Chondrocyte (in vitro differentiated cells): ENCODE results near the gene PLEKHA6. TPM values are rescaled to one million over a fixed set of nuclear protein-coding genes. Genes with fewer than 3 reads are reported as not detected.
"Not testable (repeated sequence)": the region's sequence is repeated elsewhere in the genome, so short reads cannot be mapped to it uniquely, and the experiment has no call there.

ENCODE experiments used
- DNase-seq: peaks from one replicate; pipeline ENCODE4 v3.0.0; 2021; ENCODE audit warnings: mixed read lengths, low spot score
- H3K27ac Mint-ChIP-seq: one replicate; pipeline ENCODE4 v1.8.0; 2021; ENCODE audit warnings: mild to moderate bottlenecking, moderate library complexity, mixed read lengths; ENCODE audit not compliant: unreplicated experiment
- H3K27me3 Mint-ChIP-seq: 2 replicates; pipeline ENCODE4 v1.8.0; 2021; ENCODE audit warnings: low read depth, mixed read lengths
- H3K36me3 Mint-ChIP-seq: 2 replicates; pipeline ENCODE4 v1.8.0; 2021; ENCODE audit warnings: low read depth, mixed read lengths
- H3K4me1 Mint-ChIP-seq: 2 replicates; pipeline ENCODE4 v1.8.0; 2021; ENCODE audit warnings: low read depth, mild to moderate bottlenecking, mixed read lengths
- H3K4me3 Mint-ChIP-seq: one replicate; pipeline ENCODE4 v1.8.0; 2021; ENCODE audit warnings: mild to moderate bottlenecking, moderate library complexity, mixed read lengths; ENCODE audit not compliant: unreplicated experiment
- H3K9me3 Mint-ChIP-seq: 2 replicates; pipeline ENCODE4 v1.8.0; 2021; ENCODE audit warnings: low read depth, mixed read lengths
- CTCF ChIP-seq: fragments of 200-600 bp; sonication (generic); IDR thresholded peaks from 2 replicates; pipeline ENCODE4 v1.5.0; 2021; ENCODE audit warnings: antibody characterized with exemption, mild to moderate bottlenecking, moderate library complexity
- total RNA-seq: library from RNA; stranded (reverse); gene quantifications from 3 replicates; pipeline ENCODE4 v1.2.1, GENCODE V29; 2021

Gene PLEKHA6
- total RNA-seq, 1 donor from 2014 or later = 0.15 TPM

- H3K36me3 Mint-ChIP-seq = no peaks in the 10 kb centered on the region
- peaks cover 15% of the 10 kb centered on the region for H3K27me3 Mint-ChIP-seq
- TF ChIP-seq CTCF = no peak
- H3K4me1 Mint-ChIP-seq = no peaks in the 10 kb centered on the region
- DNase-seq = no peak
- no peak overlapping the region for H3K27ac Mint-ChIP-seq
- no peak overlapping the region for H3K4me3 Mint-ChIP-seq
- H3K9me3 Mint-ChIP-seq = no peaks in the 10 kb centered on the region
Observed at GRCh38 chr1:204242920-204243319, 116.8 kb downstream of the PLEKHA6 start.

- H3K4me1 Mint-ChIP-seq = no peaks in the 10 kb centered on the region
- no peak overlapping the region for H3K4me3 Mint-ChIP-seq
- no peak overlapping the region for H3K27ac Mint-ChIP-seq
- no peak for DNase-seq
- no peak for TF ChIP-seq CTCF
- peaks cover 11% of the 10 kb centered on the region for H3K27me3 Mint-ChIP-seq
- no peaks in the 10 kb centered on the region for H3K36me3 Mint-ChIP-seq
- no peaks in the 10 kb centered on the region for H3K9me3 Mint-ChIP-seq
Observed at GRCh38 chr1:204241914-204242313, 117.8 kb downstream of the PLEKHA6 start.

GRCh38 chr1:204241050-204241449 is 118.7 kb downstream of the PLEKHA6 start:
- H3K36me3 Mint-ChIP-seq = peaks cover 2% of the 10 kb centered on the region
- no peaks in the 10 kb centered on the region for H3K4me1 Mint-ChIP-seq
- H3K27me3 Mint-ChIP-seq = peaks cover 3% of the 10 kb centered on the region
- no peak overlapping the region for H3K4me3 Mint-ChIP-seq
- no peak for TF ChIP-seq CTCF
- peaks cover 5% of the 10 kb centered on the region for H3K9me3 Mint-ChIP-seq
- no peak for DNase-seq
- no peak overlapping the region for H3K27ac Mint-ChIP-seq

GRCh38 chr1:204240233-204240632 is 119.5 kb downstream of the PLEKHA6 start:
- no peak overlapping the region for H3K27ac Mint-ChIP-seq
- H3K27me3 Mint-ChIP-seq = no peaks in the 10 kb centered on the region
- TF ChIP-seq CTCF = no peak
- DNase-seq = no peak
- H3K4me3 Mint-ChIP-seq = no peak overlapping the region
- H3K4me1 Mint-ChIP-seq = no peaks in the 10 kb centered on the region
- H3K36me3 Mint-ChIP-seq = peaks cover 3% of the 10 kb centered on the region
- peaks cover 8% of the 10 kb centered on the region for H3K9me3 Mint-ChIP-seq

GRCh38 chr1:204239401-204239800 is 120.3 kb downstream of the PLEKHA6 start:
- not testable (repeated sequence) for H3K4me1 Mint-ChIP-seq, H3K36me3 Mint-ChIP-seq, H3K9me3 Mint-ChIP-seq, H3K27me3 Mint-ChIP-seq, H3K4me3 Mint-ChIP-seq, DNase-seq, H3K27ac Mint-ChIP-seq

- H3K27ac Mint-ChIP-seq, H3K4me1 Mint-ChIP-seq, H3K27me3 Mint-ChIP-seq, H3K4me3 Mint-ChIP-seq, DNase-seq, H3K9me3 Mint-ChIP-seq, H3K36me3 Mint-ChIP-seq: not testable (repeated sequence)
Observed at GRCh38 chr1:204238520-204238919, 121.2 kb downstream of the PLEKHA6 start.

GRCh38 chr1:204237515-204237914 is 122.2 kb downstream of the PLEKHA6 start:
- not testable (repeated sequence) for H3K27me3 Mint-ChIP-seq, H3K4me1 Mint-ChIP-seq, H3K27ac Mint-ChIP-seq, H3K4me3 Mint-ChIP-seq, H3K9me3 Mint-ChIP-seq, H3K36me3 Mint-ChIP-seq, DNase-seq
